ENCODE results near the gene SLC38A6. TPM values are rescaled to one million over a fixed set of nuclear protein-coding genes. Genes with fewer than 3 reads are reported as not detected.

Gene SLC38A6
- total and polyA plus RNA-seq, 2 of the 13 experiments (the other 11 are each of a cell fraction or from before 2014, with no cell fraction given) = 6.9 to 22.1 TPM

DNA sequence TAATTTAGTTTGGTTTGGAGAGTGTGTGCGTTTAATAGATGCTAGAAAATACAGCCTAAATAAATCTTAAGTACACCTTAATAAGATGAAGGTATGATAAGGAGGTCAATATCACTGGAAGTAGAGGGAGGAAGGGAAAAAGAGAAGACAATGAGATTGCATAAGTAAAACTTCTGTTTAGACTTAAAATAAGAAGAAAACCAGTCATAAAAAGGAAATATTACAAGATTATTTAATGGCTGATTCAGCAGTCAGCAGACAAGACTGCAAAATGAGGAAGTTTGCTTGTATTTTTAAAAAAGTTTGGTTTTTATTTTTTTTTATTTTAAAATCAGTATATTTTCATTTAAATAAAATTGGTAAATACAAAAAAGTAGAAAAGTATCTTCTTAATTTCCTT lies 3.2 kb downstream of the SLC38A6 start:
- intact Hi-C loops (cut with micrococcal nuclease; ENCODE audit: unreplicated experiment) = no loop called here
- peaks cover 19% of the 10 kb centered on the region for H3K79me2 ChIP-seq (ENCODE audit: insufficient read depth, low read length)
- no peak for DNase-seq (ENCODE audit: low spot score)
- in situ Hi-C loops (cut with HindIII; ENCODE audit: extremely low pct_ligation_motif_present, low pct_unique_long_range_greater_than_20kb) = no loop called here
- BruUV-seq (replicated peaks) = no TSS peak
- no peak overlapping the region for H2AFZ ChIP-seq (ENCODE audit: low read length)
- no peak for FAIRE-seq
- no peak overlapping the region for H3K4me3 ChIP-seq (replicated peaks in 1 of 3; ENCODE audit: insufficient read depth in 1 of 3, low read depth in 2 of 3, low read length in 3 of 3)
- peaks cover 24% of the 10 kb centered on the region for H3K4me1 ChIP-seq (ENCODE audit: insufficient read depth, low read length)
- H3K36me3 ChIP-seq (replicated peaks in 1 of 2; ENCODE audit: control insufficient read depth in 1 of 2, insufficient read depth in 2 of 2, low read length in 2 of 2) = peaks cover 0 to 10% of the 10 kb centered on the region in 2 experiments; a peak in 2 of 5 replicates
- WGBS (ENCODE audit: low lambda C conversion rate) = 98% methylated on average over 1 of the region's 1 CpG
- TF ChIP-seq ZSCAN29 (CRISPR knock-in tag; conservative IDR thresholded peaks at IDR 0.05) (no peak), ZNF446 (CRISPR knock-in tag; IDR thresholded peaks at IDR 0.05) (no peak), AGO2 (optimal IDR thresholded peaks at IDR 0.05; ENCODE audit: low read depth, low read length) (no peak), ZNF225 (CRISPR knock-in tag; IDR thresholded peaks at IDR 0.05) (no peak), PCBP2 (optimal IDR thresholded peaks at IDR 0.05; ENCODE audit: low read depth, low read length, poor library complexity, severe bottlenecking) (no peak), TOE1 (CRISPR knock-in tag; IDR thresholded peaks at IDR 0.05) (no peak), ZNF788 (CRISPR knock-in tag; IDR thresholded peaks at IDR 0.05; ENCODE audit: borderline replicate concordance) (no peak), NFRKB (IDR thresholded peaks at IDR 0.05) (no peak)
- TF ChIP-seq, protein P1, sequence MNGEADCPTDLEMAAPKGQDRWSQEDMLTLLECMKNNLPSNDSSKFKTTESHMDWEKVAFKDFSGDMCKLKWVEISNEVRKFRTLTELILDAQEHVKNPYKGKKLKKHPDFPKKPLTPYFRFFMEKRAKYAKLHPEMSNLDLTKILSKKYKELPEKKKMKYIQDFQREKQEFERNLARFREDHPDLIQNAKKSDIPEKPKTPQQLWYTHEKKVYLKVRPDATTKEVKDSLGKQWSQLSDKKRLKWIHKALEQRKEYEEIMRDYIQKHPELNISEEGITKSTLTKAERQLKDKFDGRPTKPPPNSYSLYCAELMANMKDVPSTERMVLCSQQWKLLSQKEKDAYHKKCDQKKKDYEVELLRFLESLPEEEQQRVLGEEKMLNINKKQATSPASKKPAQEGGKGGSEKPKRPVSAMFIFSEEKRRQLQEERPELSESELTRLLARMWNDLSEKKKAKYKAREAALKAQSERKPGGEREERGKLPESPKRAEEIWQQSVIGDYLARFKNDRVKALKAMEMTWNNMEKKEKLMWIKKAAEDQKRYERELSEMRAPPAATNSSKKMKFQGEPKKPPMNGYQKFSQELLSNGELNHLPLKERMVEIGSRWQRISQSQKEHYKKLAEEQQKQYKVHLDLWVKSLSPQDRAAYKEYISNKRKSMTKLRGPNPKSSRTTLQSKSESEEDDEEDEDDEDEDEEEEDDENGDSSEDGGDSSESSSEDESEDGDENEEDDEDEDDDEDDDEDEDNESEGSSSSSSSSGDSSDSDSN (CRISPR knock-in tag; IDR thresholded peaks at IDR 0.05) = no peak
- no peak overlapping the region for H3K27ac ChIP-seq (ENCODE audit: extremely low read length, insufficient read depth, low read length)
- ChIA-PET POLR2A (no interaction called here), CTCF (ENCODE audit: low intra/inter-chr PET ratio, low total read pairs) (no interaction called here)
- no peaks in the 10 kb centered on the region; a peak in 1 of 5 replicates for H3K27me3 ChIP-seq (ENCODE audit: control insufficient read depth in 1 of 2, insufficient read depth in 2 of 2, low read length in 2 of 2)
- no peaks in the 10 kb centered on the region for H4K20me1 ChIP-seq (ENCODE audit: insufficient read depth, low read length)
- H3K9ac ChIP-seq (ENCODE audit: insufficient read depth, low read depth, low read length) = no peak overlapping the region
- no peak overlapping the region for H3K4me2 ChIP-seq (ENCODE audit: low read depth, low read length)
- no peaks in the 10 kb centered on the region for H3K9me3 ChIP-seq (ENCODE audit: low read length)
- no peak for ATAC-seq

Measured in HepG2 (cell line).